HG02759 (cell line): ENCODE results near the gene CES2.

ENCODE experiments used
- ATAC-seq: cut with Tn5 transposase; IDR thresholded peaks from one replicate; pipeline ENCODE4 v1.9.1; 2021; ENCODE audit warnings: mild to moderate bottlenecking, moderate library complexity; ENCODE audit not compliant: unreplicated experiment

Gene CES2

DNA sequence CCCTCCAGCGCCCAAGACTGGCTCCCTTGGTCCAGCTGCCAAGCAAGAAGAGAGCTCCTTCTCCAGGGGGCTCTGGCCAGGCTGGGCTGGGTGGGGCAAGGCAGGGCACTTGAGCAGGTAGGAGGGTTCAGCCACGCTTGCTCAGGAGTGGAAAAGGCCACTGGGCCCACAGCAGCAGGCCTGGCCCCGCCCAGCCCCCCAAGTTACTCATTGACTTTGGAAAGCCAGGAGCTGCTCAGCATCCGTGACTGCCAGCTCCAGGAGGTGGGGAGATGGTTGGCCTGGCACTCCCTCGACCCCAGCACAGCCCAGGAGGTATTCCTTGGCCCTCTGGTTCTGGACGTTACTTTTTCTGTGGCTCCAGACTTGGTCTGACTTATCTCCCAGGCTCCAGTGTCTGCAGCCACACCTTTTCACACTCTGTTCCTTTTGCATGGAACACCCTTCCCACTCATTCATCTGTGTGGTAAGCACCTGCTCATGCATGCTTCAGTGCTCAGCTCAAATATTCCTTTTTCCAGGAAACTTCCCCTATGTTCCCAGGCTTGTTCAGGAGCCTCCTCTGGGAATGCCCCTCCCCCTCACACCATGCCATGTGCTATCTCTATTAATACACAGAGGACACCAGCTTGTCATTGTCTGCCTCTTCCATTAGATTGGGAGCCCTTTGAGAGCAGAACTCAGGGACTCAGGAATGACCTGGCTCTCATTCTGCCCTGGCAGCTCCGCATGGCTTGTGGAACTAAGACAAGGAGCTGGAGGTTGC, 16.3 kb upstream of the CES2 start, which contains the start of gene CDH16:
TSS of gene CDH16 (minus strand) at position 83 of the 766 bp plus-strand sequence. CDS start 820 bp downstream, outside the sequence.
- ATAC-seq, result no peak

DNA sequence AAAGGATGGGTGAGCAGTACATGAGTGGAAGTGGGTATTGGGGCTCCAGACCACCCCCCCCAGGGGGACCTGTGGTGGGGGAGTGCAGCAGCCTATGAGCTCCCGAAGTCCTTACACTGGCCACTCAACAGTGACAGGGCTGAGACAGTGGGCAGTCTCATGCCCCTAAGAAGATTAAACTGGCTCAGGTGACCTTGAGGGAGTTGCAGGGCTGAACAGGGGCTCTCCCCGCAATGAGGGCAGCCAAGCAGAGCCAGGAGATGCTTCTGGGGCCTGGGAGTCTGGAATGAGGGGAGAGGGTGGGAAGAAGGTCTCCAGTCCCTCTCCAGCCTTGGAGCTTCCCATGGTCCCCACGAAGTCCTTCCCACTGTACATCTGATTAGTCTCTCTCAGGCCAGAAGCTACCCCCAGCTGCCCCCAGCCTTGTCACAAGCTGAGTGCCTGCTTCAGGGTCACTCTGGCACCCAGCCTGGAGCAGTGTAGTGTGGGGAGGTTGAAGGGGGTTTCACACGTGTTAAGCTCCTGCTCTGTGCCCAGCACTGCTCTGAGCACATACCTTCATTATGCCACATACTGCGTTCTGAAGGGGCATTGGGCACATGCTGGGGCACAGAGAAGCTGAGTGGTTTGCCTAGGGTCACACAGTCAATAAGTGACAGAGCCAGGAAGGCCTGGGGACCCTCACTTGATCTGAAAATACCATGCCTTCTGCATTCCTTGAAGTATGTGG, 15.6 kb upstream of the CES2 start:
- ATAC-seq, result no peak

GRCh38 chr16:66920299-66920590, 15.1 kb upstream of the CES2 start:
- no peak for ATAC-seq

- ATAC-seq, result no peak
Measured at GRCh38 chr16:66920924-66921680, 14.2 kb upstream of the CES2 start.

GRCh38 chr16:66921729-66922450, 13.4 kb upstream of the CES2 start:
- no peak for ATAC-seq

DNA sequence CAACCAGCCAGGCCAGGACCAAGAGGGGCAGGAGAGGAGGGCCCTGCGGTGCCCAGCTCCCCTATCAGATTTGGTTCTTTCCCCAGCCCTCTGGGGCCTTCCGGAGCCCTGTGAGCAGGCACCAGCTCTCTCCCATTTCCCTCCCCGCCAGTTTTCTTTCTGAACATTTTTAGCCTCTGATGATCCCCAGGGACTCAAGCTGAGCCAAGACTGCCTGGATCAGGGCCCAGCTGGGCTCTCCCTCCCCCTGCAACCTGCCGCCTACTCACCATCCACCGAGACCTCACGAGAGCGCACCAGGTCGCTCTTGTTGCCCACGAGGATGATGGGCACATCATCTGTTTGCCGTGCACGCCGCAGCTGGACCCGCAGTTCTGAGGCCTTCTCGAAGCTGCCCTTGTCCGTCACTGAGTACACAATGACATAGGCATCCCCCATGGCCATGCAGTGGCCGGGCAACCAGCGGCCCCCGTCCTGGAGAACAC, 12.0 kb upstream of the CES2 start:
- no peak for ATAC-seq

DNA sequence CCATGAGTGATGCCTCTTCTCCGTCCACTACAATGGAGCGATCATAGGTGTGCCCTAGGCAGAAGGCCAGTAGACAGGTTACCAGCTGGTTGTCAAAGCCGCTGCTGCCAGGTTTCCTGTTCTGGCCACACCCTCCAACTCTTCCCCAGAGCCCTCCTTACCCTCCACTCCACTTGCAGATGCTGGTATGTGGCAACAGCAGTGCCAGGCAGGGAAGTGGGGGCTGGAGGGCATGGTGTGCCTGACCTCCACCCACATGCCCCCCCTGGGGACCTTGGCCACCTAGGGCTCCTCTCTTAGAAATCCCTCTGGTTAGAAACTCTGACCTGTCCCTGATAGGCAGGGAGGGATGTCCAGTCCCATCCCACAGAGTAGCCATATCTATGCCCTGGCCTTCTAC, 11.4 kb upstream of the CES2 start:
- no peak for ATAC-seq

GRCh38 chr16:66924527-66925321, 10.6 kb upstream of the CES2 start:
- ATAC-seq, result no peak

- no peak for ATAC-seq
Measured at GRCh38 chr16:66925322-66925840, 9.9 kb upstream of the CES2 start, which contains the start of gene RRAD. TSS of gene RRAD (minus strand) at chr16:66925535. CDS start at chr16:66925179, 356 bp downstream.

- no peak for ATAC-seq
Measured at GRCh38 chr16:66926171-66926947, 9.0 kb upstream of the CES2 start.

- ATAC-seq, result no peak
Measured at GRCh38 chr16:66926961-66927436, 8.3 kb upstream of the CES2 start.

- ATAC-seq, result no peak
Measured at GRCh38 chr16:66927918-66928649, 7.2 kb upstream of the CES2 start.

DNA sequence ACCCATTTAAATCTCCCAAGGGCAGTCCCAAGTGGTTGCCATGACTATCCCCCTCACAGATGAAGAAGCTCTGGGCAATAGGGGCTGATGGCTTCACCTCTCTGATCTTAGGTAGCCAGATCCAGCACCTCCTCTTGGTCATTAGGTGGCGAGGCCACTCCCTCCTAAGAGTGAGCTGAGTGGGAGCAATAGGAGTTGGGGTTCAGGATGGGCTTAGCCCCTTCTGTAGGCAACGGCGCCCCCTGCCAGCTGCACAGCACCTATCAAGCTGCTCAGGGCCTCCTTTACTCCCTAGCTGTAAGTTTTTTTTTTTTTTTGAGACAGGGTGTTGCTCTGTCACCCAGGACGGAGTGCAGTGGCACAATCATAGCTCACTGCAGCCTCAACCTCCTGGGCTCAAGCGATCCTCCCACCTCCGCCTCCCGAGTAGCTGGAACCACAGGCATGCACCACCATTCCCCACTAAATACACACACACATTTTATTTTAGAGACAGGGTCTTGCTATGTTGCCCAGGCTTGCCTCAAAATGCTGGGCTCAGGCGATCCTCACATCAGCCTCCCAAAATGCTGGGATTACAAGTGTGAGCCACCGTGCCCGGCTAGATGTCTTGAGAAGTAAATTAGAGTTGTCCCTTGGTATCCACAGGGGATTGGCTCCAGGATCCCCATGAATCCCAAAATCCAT, 6.5 kb upstream of the CES2 start:
- no peak for ATAC-seq

- ATAC-seq, result no peak
Measured at GRCh38 chr16:66930189-66930588, 5.1 kb upstream of the CES2 start.

GRCh38 chr16:66931665-66932064, 3.7 kb upstream of the CES2 start:
- ATAC-seq, result no peak

- ATAC-seq, result no peak
Measured at GRCh38 chr16:66932076-66932475, 3.2 kb upstream of the CES2 start.

- peak; percentile 26 for ATAC-seq
Measured at GRCh38 chr16:66933776-66934137, 1.6 kb upstream of the CES2 start.
